Endothelial cell of umbilical vein (primary cell): ENCODE measurements around the gene C1QTNF9B. TPM values are rescaled to one million over a fixed set of nuclear protein-coding genes. Genes with fewer than 3 reads are reported as not detected.

Experiments used
- BruUV-seq: library from RNA; stranded (reverse); fragments of 400-500 nt; replicated peaks from 2 replicates; lab custom pipeline; 2021; lab: Mats Ljungman, UMichigan
- CTCF ChIA-PET: fragments of 300-600, 350-600 bp; sonication (Branson Sonifier 250); formaldehyde crosslinking; loops from one replicate; lab custom pipeline; 2021; ENCODE audit warnings: antibody characterized with exemption, inconsistent platforms; lab: Charles Lee
- POLR2A ChIA-PET: fragments of 300-600, 350-600 bp; sonication (Branson Sonifier 250); formaldehyde crosslinking; loops from one replicate; lab custom pipeline; 2021; ENCODE audit warnings: antibody characterized with exemption, inconsistent platforms; lab: Charles Lee
- DNase-seq: peaks from one replicate; pipeline ENCODE4 v3.0.0-alpha.2; 2011; ENCODE audit warnings: low read depth, low spot score
- FAIRE-seq: peaks from 2 replicates; lab custom pipeline; 2011; peaks lifted over from hg19 to GRCh38; lab: Jason Lieb, UNC
- H2AFZ ChIP-seq: 2 replicates; pipeline ENCODE4 v1.6.0; 2012; ENCODE audit warnings: low read depth, low read length, control low read depth, inconsistent platforms
- H3K27ac ChIP-seq: 2 replicates; pipeline ENCODE4 v1.5.1; 2011; ENCODE audit warnings: low read depth, mild to moderate bottlenecking, control low read depth, low read length, moderate library complexity; ENCODE audit not compliant: insufficient read depth
- H3K27me3 ChIP-seq, 2 experiments: 2 replicates each; pipeline versions ENCODE4 v1.6.0 to v1.6.1; 2011; ENCODE audit warnings: low read length in 2 of 2, mixed read lengths in 1 of 2; ENCODE audit not compliant: control insufficient read depth in 2 of 2, insufficient read depth in 2 of 2
- H3K36me3 ChIP-seq, 2 experiments: 2 replicates in 1 of 2; 3 replicates in 1 of 2; pipeline ENCODE4 v1.5.1; 2011; ENCODE audit warnings: low read length in 2 of 2, mild to moderate bottlenecking in 1 of 2, moderate library complexity in 1 of 2; ENCODE audit not compliant: control insufficient read depth in 2 of 2, insufficient read depth in 2 of 2; ENCODE audit errors: extremely low read depth in 1 of 2
- H3K4me1 ChIP-seq: 3 replicates; pipeline ENCODE4 v1.5.1; 2011; ENCODE audit warnings: mild to moderate bottlenecking, low read length; ENCODE audit not compliant: control insufficient read depth, insufficient read depth; ENCODE audit errors: extremely low read depth
- H3K4me2 ChIP-seq: 2 replicates; pipeline ENCODE4 v1.6.1; 2011; ENCODE audit warnings: low read length, control low read depth, mixed read lengths; ENCODE audit not compliant: insufficient read depth
- H3K4me3 ChIP-seq, 3 experiments: fragments of 200-600 bp in 1 of 3; sonication (generic), shearing (Covaris generic) in 1 of 3; replicated peaks in 1 of 3; 2 replicates each; pipeline ENCODE4 v1.5.1; 2011 to 2016; ENCODE audit warnings: control low read depth in 3 of 3, low read length in 3 of 3, mild to moderate bottlenecking in 2 of 3, inconsistent platforms in 1 of 3, low read depth in 1 of 3, moderate library complexity in 1 of 3; ENCODE audit not compliant: insufficient read depth in 1 of 3
- H3K79me2 ChIP-seq: 2 replicates; pipeline ENCODE4 v1.6.0; 2012; ENCODE audit warnings: low read length, inconsistent platforms; ENCODE audit not compliant: control insufficient read depth, insufficient read depth
- H3K9ac ChIP-seq: replicated peaks from 2 replicates; pipeline ENCODE3; 2011; ENCODE audit warnings: low read length, control low read depth; ENCODE audit not compliant: insufficient read depth; ENCODE audit errors: extremely low read depth
- H3K9me1 ChIP-seq: replicated peaks from 3 replicates; pipeline ENCODE4 v1.6.0; 2011; ENCODE audit warnings: mild to moderate bottlenecking, low read length; ENCODE audit not compliant: control insufficient read depth, insufficient read depth; ENCODE audit errors: extremely low read depth
- H3K9me3 ChIP-seq: replicated peaks from 2 replicates; pipeline ENCODE4 v1.5.1; 2012; ENCODE audit warnings: low read length, inconsistent platforms; ENCODE audit not compliant: control insufficient read depth, insufficient read depth
- H4K20me1 ChIP-seq: replicated peaks from 2 replicates; pipeline ENCODE3; 2011; ENCODE audit warnings: mild to moderate bottlenecking, low read length; ENCODE audit not compliant: control insufficient read depth, insufficient read depth; ENCODE audit errors: extremely low read depth
- CTCF ChIP-seq, 2 donors: IDR thresholded peaks; 1 replicate in 1 of 2; 2 replicates in 1 of 2; pipeline ENCODE4 v1.5.1; 2011; ENCODE audit warnings: low read length in 2 of 2, mild to moderate bottlenecking in 2 of 2, moderate library complexity in 2 of 2, control low read depth in 1 of 2, inconsistent platforms in 1 of 2, low read depth in 1 of 2; ENCODE audit not compliant: insufficient read depth in 1 of 2; ENCODE audit errors: extremely low read depth in 1 of 2
- EZH2 ChIP-seq: IDR thresholded peaks from 2 replicates; pipeline ENCODE4 v1.6.1; 2012; ENCODE audit warnings: borderline replicate concordance, low read depth, mild to moderate bottlenecking, moderate library complexity, low read length, inconsistent platforms; ENCODE audit not compliant: severe bottlenecking
- FOS ChIP-seq: IDR thresholded peaks from 2 replicates; pipeline ENCODE4 v1.6.1; 2011; ENCODE audit warnings: mild to moderate bottlenecking, low read length, moderate library complexity, borderline replicate concordance; ENCODE audit not compliant: insufficient read depth
- GATA2 ChIP-seq: IDR thresholded peaks from 2 replicates; pipeline ENCODE4 v1.7.0; 2011; ENCODE audit warnings: low read depth, mild to moderate bottlenecking, moderate library complexity, mixed read lengths, low read length; ENCODE audit not compliant: insufficient read length, insufficient read depth
- JUN ChIP-seq: IDR thresholded peaks from 2 replicates; pipeline ENCODE4 v1.6.1; 2011; ENCODE audit warnings: borderline replicate concordance, low read depth; ENCODE audit not compliant: insufficient read length, insufficient read depth
- MAX ChIP-seq: IDR thresholded peaks from 2 replicates; pipeline ENCODE4 v1.6.1; 2011; ENCODE audit not compliant: insufficient read depth, insufficient read length
- MYC ChIP-seq: IDR thresholded peaks from one replicate; pipeline ENCODE4 v1.6.1; 2011; ENCODE audit warnings: mild to moderate bottlenecking, low read depth, low read length
- POLR2A ChIP-seq: IDR thresholded peaks from 2 replicates; pipeline ENCODE4 v1.6.1; 2012; ENCODE audit warnings: low read depth, mild to moderate bottlenecking, control low read depth, low read length
- POLR2AphosphoS5 ChIP-seq: IDR thresholded peaks from 2 replicates; pipeline ENCODE4 v1.6.1; 2012; ENCODE audit warnings: low read depth, mild to moderate bottlenecking, control low read depth, low read length, moderate library complexity; ENCODE audit not compliant: insufficient read depth
- dilution Hi-C: fragments of 300-500 bp; cut with MboI; formaldehyde crosslinking; loops from one replicate; pipeline ENCODE4 v1.15.0; 2019; ENCODE audit warnings: low sequenced_read_pairs; ENCODE audit not compliant: extremely low pct_ligation_motif_present
- intact Hi-C: fragments of 100-400 bp; cut with micrococcal nuclease; formaldehyde crosslinking; loops from one replicate; pipeline ENCODE4 v1.10.0; 2022
- polyA plus RNA-seq, 4 experiments: library from polyadenylated mRNA; depleted of rRNA in 3 of 4; stranded (reverse) in 3 of 4; unstranded in 1 of 4; fragments of >200 nt; gene quantifications; 2 replicates each; pipeline versions ENCODE4 v1.2.1 to v1.2.3, GENCODE V29; 2011 to 2012; ENCODE audit warnings: missing spikeins in 1 of 4
- total RNA-seq: library from RNA; stranded (reverse); gene quantifications from 2 replicates; pipeline ENCODE4 v1.2.3, GENCODE V29; 2021

C1QTNF9B gene
- total and polyA plus RNA-seq, 2 donors (not counting 3 experiments of a cell fraction or from before 2014, with no cell fraction given), result 0.06 TPM; not detected in 1

- Histone ChIP-seq H4K20me1 (no peaks in the 10 kb centered on the region), H2AFZ (peak overlapping the region; percentile 72), H3K79me2 (peaks cover 8% of the 10 kb centered on the region), H3K27me3 (no peaks in the 10 kb centered on the region), H3K36me3 (no peaks in the 10 kb centered on the region), H3K9ac (peak overlapping the region; percentile 14), H3K4me1 (peaks cover 10% of the 10 kb centered on the region), H3K4me2 (peak overlapping the region; percentile 43), H3K9me3 (no peaks in the 10 kb centered on the region), H3K9me1 (no peaks in the 10 kb centered on the region), H3K4me3 (peak overlapping the region in 2 of 3 experiments; percentile 15 to 16), H3K27ac (no peak overlapping the region)
- DNase-seq (no peak), FAIRE-seq (peak; percentile 8)
- TF ChIP-seq JUN (no peak), FOS (no peak), POLR2A (no peak), GATA2 (no peak), MYC (no peak), CTCF (IDR thresholded peaks at IDR 0.05; ENCODE audit: extremely low read depth in 1 of 2, insufficient read depth in 1 of 2, low read depth in 1 of 2, low read length in 2 of 2) (no peak), POLR2AphosphoS5 (no peak), MAX (no peak), EZH2 (no peak)
- dilution Hi-C loops (no loop called here), intact Hi-C loops (loop anchor here (1.0 to 5.0 kb wide), 4 partner anchors 313 to 568 kb away; no protein-coding TSS in a partner anchor)
- ChIA-PET POLR2A (no interaction called here), CTCF (interaction anchor here (0.6 to 2.6 kb wide), 12 partner anchors 9 to 421 kb away, joined by 3 to 16 read pairs (median 5); no protein-coding TSS in a partner anchor)
- no TSS peak for BruUV-seq
Observed at GRCh38 chr13:23889615-23890607, 7.4 kb downstream of the C1QTNF9B start.
